Thymus (tissue), 11 donors: ENCODE data around the gene FOSL1. TPM values are rescaled to one million over a fixed set of nuclear protein-coding genes. Genes with fewer than 3 reads are reported as not detected.
A peak's percentile ranks its signal among the peaks of the same experiment; 100 is the strongest.

Source experiments
- DNase-seq, 9 donors: peaks; one replicate each; pipeline ENCODE4 v3.0.0-alpha.2; 2013; ENCODE audit warnings: low spot score in 9 of 9, low read depth in 6 of 9, missing footprints in 1 of 9
- H3K27ac ChIP-seq, 2 donors: one replicate each; pipeline ENCODE4 v1.5.1; 2013; ENCODE audit warnings: control low read depth in 1 of 2, low read depth in 1 of 2, low read length in 1 of 2, mild to moderate bottlenecking in 1 of 2, moderate library complexity in 1 of 2
- H3K27me3 ChIP-seq, 2 donors: one replicate each; pipeline ENCODE4 v1.5.1; 2013; ENCODE audit warnings: low read length in 1 of 2; ENCODE audit not compliant: control insufficient read depth in 2 of 2, insufficient read depth in 1 of 2
- H3K36me3 ChIP-seq, 2 donors: one replicate each; pipeline ENCODE4 v1.5.1; 2013; ENCODE audit warnings: low read length in 1 of 2, mild to moderate bottlenecking in 1 of 2, moderate library complexity in 1 of 2; ENCODE audit not compliant: control insufficient read depth in 2 of 2, insufficient read depth in 2 of 2
- H3K4me1 ChIP-seq, 2 donors: one replicate each; pipeline ENCODE4 v1.5.1; 2013; ENCODE audit warnings: low read length in 2 of 2; ENCODE audit not compliant: control insufficient read depth in 2 of 2, insufficient read depth in 2 of 2
- H3K4me3 ChIP-seq, 2 donors: one replicate each; pipeline ENCODE4 v1.5.1; 2013; ENCODE audit warnings: low read length in 2 of 2, control low read depth in 1 of 2, mild to moderate bottlenecking in 1 of 2
- H3K9me3 ChIP-seq, 2 donors: one replicate each; pipeline ENCODE4 v1.5.1; 2013; ENCODE audit warnings: low read length in 1 of 2, mild to moderate bottlenecking in 1 of 2; ENCODE audit not compliant: control insufficient read depth in 2 of 2, insufficient read depth in 1 of 2
- WGBS: extraction: QIAGEN DNeasy Blood & Tissue Kit; methylation state at CpG from one replicate; pipeline ENCODE4 v1.1.7; 2013; 5-methylcytosine and 5-hydroxymethylcytosine counted together
- polyA plus RNA-seq: library from polyadenylated mRNA; stranded (reverse); fragments of 200-250 nt; gene quantifications from one replicate; pipeline ENCODE4 v1.2.3, GENCODE V29; 2013
- total RNA-seq: library from RNA; stranded (reverse); fragments of 120-200 nt; gene quantifications from one replicate; pipeline ENCODE4 v1.2.4, GENCODE V29; 2013
- donor health status: healthy.

Gene FOSL1
- total and polyA plus RNA-seq, 2 donors = 0.14 to 3.8 TPM

GRCh38 chr11:65868907-65869306 lies 31.3 kb downstream of the FOSL1 start:
- Histone ChIP-seq H3K27ac (no peak overlapping the region), H3K4me1 (peaks cover 10 to 19% of the 10 kb centered on the region in 2 donors), H3K4me3 (no peak overlapping the region), H3K27me3 (peaks cover 11 to 42% of the 10 kb centered on the region in 2 donors), H3K9me3 (no peaks in the 10 kb centered on the region), H3K36me3 (peaks cover 35 to 45% of the 10 kb centered on the region in 2 donors)
- WGBS = 98% methylated on average over 3 of the region's 3 CpGs
- no peak for DNase-seq

- H3K4me1 ChIP-seq = peaks cover 7 to 13% of the 10 kb centered on the region in 2 donors
- H3K27ac ChIP-seq = no peak overlapping the region
- H3K9me3 ChIP-seq = no peaks in the 10 kb centered on the region
- 97% methylated on average over 19 of the region's 19 CpGs for WGBS
- peak in 1 of 9 donors; percentile 49 for DNase-seq
- peaks cover 10 to 37% of the 10 kb centered on the region in 2 donors for H3K27me3 ChIP-seq
- no peak overlapping the region for H3K4me3 ChIP-seq
- H3K36me3 ChIP-seq = peaks cover 43 to 53% of the 10 kb centered on the region in 2 donors
Observed at GRCh38 chr11:65868076-65868667, 32.0 kb downstream of the FOSL1 start.

GRCh38 chr11:65867284-65868071 lies 32.7 kb downstream of the FOSL1 start:
- Histone ChIP-seq H3K4me1 (peaks cover 0 to 8% of the 10 kb centered on the region in 2 donors), H3K36me3 (peaks cover 50 to 60% of the 10 kb centered on the region in 2 donors)
- 76% methylated on average over 29 of the region's 29 CpGs for WGBS

GRCh38 chr11:65866509-65867283 lies 33.5 kb downstream of the FOSL1 start:
- H3K27me3 ChIP-seq = peaks cover 0 to 23% of the 10 kb centered on the region in 2 donors
- 97% methylated on average over 21 of the region's 21 CpGs for WGBS
- H3K27ac ChIP-seq = no peak overlapping the region
- no peak overlapping the region for H3K4me3 ChIP-seq
- H3K9me3 ChIP-seq = no peaks in the 10 kb centered on the region
- H3K36me3 ChIP-seq = peaks cover 57 to 67% of the 10 kb centered on the region in 2 donors
- no peak for DNase-seq
- peaks cover 2 to 12% of the 10 kb centered on the region in 2 donors for H3K4me1 ChIP-seq

More at GRCh38 chr11:65867284-65868071, 32.7 kb downstream of the FOSL1 start:
- peak in 1 of 9 donors; percentile 50 for DNase-seq
- Histone ChIP-seq H3K27ac (peak overlapping the region in 1 of 2 donors; percentile 37), H3K9me3 (no peaks in the 10 kb centered on the region), H3K27me3 (peaks cover 4 to 31% of the 10 kb centered on the region in 2 donors), H3K4me3 (no peak overlapping the region)

- Histone ChIP-seq H3K36me3 (peaks cover 57 to 71% of the 10 kb centered on the region in 2 donors), H3K4me3 (no peak overlapping the region), H3K27me3 (peaks cover 0 to 13% of the 10 kb centered on the region in 2 donors), H3K4me1 (peaks cover 10 to 21% of the 10 kb centered on the region in 2 donors), H3K27ac (no peak overlapping the region), H3K9me3 (no peaks in the 10 kb centered on the region)
- WGBS = 97% methylated on average over 9 of the region's 9 CpGs
- no peak for DNase-seq
Observed at GRCh38 chr11:65865550-65866172, 34.5 kb downstream of the FOSL1 start.

- Histone ChIP-seq H3K27ac (no peak overlapping the region), H3K36me3 (peaks cover 57 to 71% of the 10 kb centered on the region in 2 donors), H3K27me3 (peaks cover 0 to 5% of the 10 kb centered on the region in 2 donors), H3K9me3 (peaks cover 0 to 5% of the 10 kb centered on the region in 2 donors), H3K4me1 (peaks cover 10 to 22% of the 10 kb centered on the region in 2 donors), H3K4me3 (no peak overlapping the region)
- DNase-seq = no peak
- 97% methylated on average over 18 of the region's 18 CpGs for WGBS
Observed at GRCh38 chr11:65864706-65865471, 35.3 kb downstream of the FOSL1 start.

GRCh38 chr11:65863889-65864705 lies 36.1 kb downstream of the FOSL1 start:
- DNase-seq = no peak
- Histone ChIP-seq H3K4me3 (no peak overlapping the region), H3K4me1 (peaks cover 10 to 29% of the 10 kb centered on the region in 2 donors), H3K36me3 (peaks cover 57 to 71% of the 10 kb centered on the region in 2 donors), H3K9me3 (peaks cover 0 to 8% of the 10 kb centered on the region in 2 donors), H3K27me3 (no peaks in the 10 kb centered on the region), H3K27ac (no peak overlapping the region)
- 95% methylated on average over 12 of the region's 12 CpGs for WGBS
